GM12874 (cell line): ENCODE data around the gene TMEM163.

Source experiments
- CTCF ChIP-seq: IDR thresholded peaks from 2 replicates; pipeline ENCODE4 v1.5.1; 2011; ENCODE audit warnings: low read depth, mild to moderate bottlenecking, control low read depth, low read length, moderate library complexity; ENCODE audit not compliant: insufficient read depth

Gene TMEM163

GRCh38 chr2:134500211-134500935, 218.4 kb downstream of the TMEM163 start:
- no peak for TF ChIP-seq CTCF

GRCh38 chr2:134499307-134499926, 219.4 kb downstream of the TMEM163 start:
- TF ChIP-seq CTCF, result no peak

GRCh38 chr2:134498654-134499053, 220.1 kb downstream of the TMEM163 start:
- no peak for TF ChIP-seq CTCF

- TF ChIP-seq CTCF, result no peak
Measured at GRCh38 chr2:134493797-134494196, 225.0 kb downstream of the TMEM163 start.

- TF ChIP-seq CTCF, result no peak
Measured at GRCh38 chr2:134491771-134492441, 226.9 kb downstream of the TMEM163 start.

GRCh38 chr2:134491022-134491421, 227.8 kb downstream of the TMEM163 start:
- TF ChIP-seq CTCF, result no peak

GRCh38 chr2:134490559-134490958, 228.2 kb downstream of the TMEM163 start:
- no peak for TF ChIP-seq CTCF
